ENCODE data around the gene ADORA2A. TPM values are rescaled to one million over a fixed set of nuclear protein-coding genes. Genes with fewer than 3 reads are reported as not detected.
"Not testable (repeated sequence)": the region's sequence is repeated elsewhere in the genome, so short reads cannot be mapped to it uniquely, and the experiment has no call there.

The ADORA2A gene
- polyA plus RNA-seq, 1 experiment: 2.8 TPM

DNA sequence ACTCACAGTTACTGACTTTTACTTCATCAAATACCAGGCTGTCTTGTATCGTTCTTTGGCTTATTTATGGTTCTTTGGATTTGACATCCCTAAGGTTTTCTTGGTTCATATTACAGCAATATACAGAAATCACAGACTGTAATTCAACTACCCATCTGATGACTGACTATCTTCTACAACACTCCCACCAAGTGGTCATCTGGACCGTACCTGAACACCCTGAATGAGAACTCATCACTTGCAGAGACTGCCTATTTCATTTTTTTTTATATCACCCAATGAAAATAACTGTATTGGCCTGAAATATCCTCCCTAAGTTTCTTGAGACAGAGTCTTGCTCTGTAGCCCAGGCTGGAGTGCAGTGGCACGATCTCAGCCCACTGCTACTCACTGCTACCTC lies 58.2 kb downstream of the ADORA2A start:
- DNase-seq (ENCODE audit: low read depth): no peak
- POLR2A ChIA-PET: no interaction called here

DNA sequence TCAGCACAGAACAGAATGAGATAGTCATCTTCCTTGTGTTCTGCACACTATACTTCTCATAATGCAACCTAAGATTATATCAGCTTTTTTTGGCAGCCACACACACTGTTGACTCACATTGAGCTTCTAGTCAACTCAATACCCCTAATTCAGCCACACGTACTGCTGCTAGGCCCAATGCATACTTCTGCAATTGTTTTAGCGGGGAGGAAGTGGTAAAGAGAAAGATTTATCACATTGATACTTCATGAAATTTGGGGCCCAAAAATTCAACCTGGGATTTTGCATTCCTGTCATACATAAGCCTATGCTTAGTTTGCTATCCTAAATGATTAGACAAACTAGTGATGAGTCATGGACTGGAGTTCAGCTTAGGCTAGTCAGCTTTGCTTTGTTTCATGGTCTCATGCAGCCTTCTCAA lies 59.1 kb downstream of the ADORA2A start:
- CTCF ChIA-PET: interaction anchor here (1.2 kb wide), 4 partner anchors 16 to 64 kb away, joined by 3 to 5 read pairs (median 4); no protein-coding TSS in a partner anchor
- POLR2A ChIA-PET: no interaction called here
- no peak overlapping the region for H3K4me3 ChIP-seq (ENCODE audit: low read depth, low read length)
- no peaks in the 10 kb centered on the region for H3K27me3 ChIP-seq (ENCODE audit: control insufficient read depth, insufficient read depth, low read length)
- H3K36me3 ChIP-seq (ENCODE audit: control insufficient read depth, insufficient read depth, low read length): no peaks in the 10 kb centered on the region
- DNase-seq (ENCODE audit: low read depth): peak; percentile 72
- TF ChIP-seq, protein P1, sequence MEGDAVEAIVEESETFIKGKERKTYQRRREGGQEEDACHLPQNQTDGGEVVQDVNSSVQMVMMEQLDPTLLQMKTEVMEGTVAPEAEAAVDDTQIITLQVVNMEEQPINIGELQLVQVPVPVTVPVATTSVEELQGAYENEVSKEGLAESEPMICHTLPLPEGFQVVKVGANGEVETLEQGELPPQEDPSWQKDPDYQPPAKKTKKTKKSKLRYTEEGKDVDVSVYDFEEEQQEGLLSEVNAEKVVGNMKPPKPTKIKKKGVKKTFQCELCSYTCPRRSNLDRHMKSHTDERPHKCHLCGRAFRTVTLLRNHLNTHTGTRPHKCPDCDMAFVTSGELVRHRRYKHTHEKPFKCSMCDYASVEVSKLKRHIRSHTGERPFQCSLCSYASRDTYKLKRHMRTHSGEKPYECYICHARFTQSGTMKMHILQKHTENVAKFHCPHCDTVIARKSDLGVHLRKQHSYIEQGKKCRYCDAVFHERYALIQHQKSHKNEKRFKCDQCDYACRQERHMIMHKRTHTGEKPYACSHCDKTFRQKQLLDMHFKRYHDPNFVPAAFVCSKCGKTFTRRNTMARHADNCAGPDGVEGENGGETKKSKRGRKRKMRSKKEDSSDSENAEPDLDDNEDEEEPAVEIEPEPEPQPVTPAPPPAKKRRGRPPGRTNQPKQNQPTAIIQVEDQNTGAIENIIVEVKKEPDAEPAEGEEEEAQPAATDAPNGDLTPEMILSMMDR (IDR thresholded peaks at IDR 0.05; ENCODE audit: insufficient read depth, low read depth, low read length): no peak

More for the DNA sequence above, 58.2 kb downstream of the ADORA2A start:
- TF ChIP-seq, protein P1 (IDR thresholded peaks at IDR 0.05; ENCODE audit: insufficient read depth, low read depth, low read length): no peak
- Histone ChIP-seq H3K27me3 (ENCODE audit: control insufficient read depth, insufficient read depth, low read length) (no peaks in the 10 kb centered on the region), H3K36me3 (ENCODE audit: control insufficient read depth, insufficient read depth, low read length) (no peaks in the 10 kb centered on the region), H3K4me3 (ENCODE audit: low read depth, low read length) (no peak overlapping the region)
- CTCF ChIA-PET: interaction anchor here (1.1 to 1.2 kb wide), 2 partner anchors 61 to 63 kb away, joined by 3 to 5 read pairs; no protein-coding TSS in a partner anchor

DNA sequence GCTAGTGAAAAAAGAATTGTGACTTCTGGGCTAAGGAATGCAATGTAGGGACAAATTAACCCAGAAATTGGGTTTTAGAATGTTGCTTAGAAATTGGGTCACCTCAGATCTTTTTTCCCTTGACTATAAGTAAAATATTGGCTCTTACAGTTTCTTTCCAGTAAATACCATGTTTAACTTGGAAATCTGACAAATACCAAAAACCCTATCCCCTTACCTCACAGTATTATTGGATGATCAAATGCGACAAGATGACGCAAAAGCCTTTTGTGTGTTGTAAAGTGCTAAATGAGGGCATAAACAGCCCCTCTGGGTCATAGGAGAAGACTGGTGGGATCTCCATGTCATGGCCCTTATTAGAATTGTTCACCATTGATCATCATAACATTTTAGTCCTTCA lies 61.6 kb downstream of the ADORA2A start:
- Histone ChIP-seq H3K27me3 (ENCODE audit: control insufficient read depth, insufficient read depth, low read length) (peaks cover 3% of the 10 kb centered on the region; the same call in 1 of the 2 replicates), H3K36me3 (ENCODE audit: control insufficient read depth, insufficient read depth, low read length) (no peaks in the 10 kb centered on the region), H3K4me3 (ENCODE audit: low read depth, low read length) (no peak overlapping the region)
- TF ChIP-seq, protein P1 (IDR thresholded peaks at IDR 0.05; ENCODE audit: insufficient read depth, low read depth, low read length): no peak
- POLR2A ChIA-PET: no interaction called here
- no peak for DNase-seq (ENCODE audit: low read depth)
- CTCF ChIA-PET: interaction anchor here (0.7 to 1.6 kb wide), 2 partner anchors 14 to 65 kb away, joined by 3 to 6 read pairs; no protein-coding TSS in a partner anchor

DNA sequence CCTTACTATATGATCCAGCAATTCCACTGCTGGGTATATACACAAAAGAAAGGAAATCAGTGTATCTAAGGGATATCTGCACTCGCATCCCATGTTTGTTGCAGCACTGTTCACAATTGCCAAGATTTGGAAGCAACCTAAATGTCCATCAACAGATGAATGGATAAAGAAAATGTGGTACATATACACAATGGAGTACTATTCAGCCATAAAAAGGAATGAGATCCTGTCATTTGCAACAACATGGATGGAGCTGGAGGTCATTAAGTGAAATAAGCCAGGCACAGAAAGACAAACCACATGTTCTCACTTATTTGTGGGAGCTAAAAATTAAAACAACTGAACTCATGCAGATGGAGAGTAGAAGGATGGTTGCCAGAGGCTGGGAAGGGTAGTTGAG lies 62.0 kb downstream of the ADORA2A start:
- H3K36me3 ChIP-seq (ENCODE audit: control insufficient read depth, insufficient read depth, low read length); H3K4me3 ChIP-seq (ENCODE audit: low read depth, low read length); POLR2A ChIA-PET; H3K27me3 ChIP-seq (ENCODE audit: control insufficient read depth, insufficient read depth, low read length); DNase-seq (ENCODE audit: low read depth): not testable (repeated sequence)
- CTCF ChIA-PET: interaction anchor here (1.6 kb wide), 1 partner anchor 13 kb away, joined by 6 read pairs; no protein-coding TSS in a partner anchor

Other genes starting within 250 kb of the ADORA2A start
- gene SUSD2, start 246.1 kb upstream of the ADORA2A start, polyA plus RNA-seq (2011; rRNA removed): 2.6 and 5.2 TPM in 2 replicates
- gene GGT5, start 182.5 kb upstream of the ADORA2A start, polyA plus RNA-seq (2011; rRNA removed): 13.3 and 29.1 TPM in 2 replicates
- 35.1 and 42.4 TPM in 2 replicates for gene SPECC1L, start 156.8 kb upstream of the ADORA2A start, polyA plus RNA-seq (2011; rRNA removed)
- 0.09 and 0.10 TPM in 2 replicates for gene UPB1, start 67.7 kb downstream of the ADORA2A start, polyA plus RNA-seq (2011; rRNA removed)
- gene GUCD1, start 127.5 kb downstream of the ADORA2A start, polyA plus RNA-seq (2011; rRNA removed): 81.1 and 131 TPM in 2 replicates
- gene SNRPD3, start 128.4 kb downstream of the ADORA2A start, polyA plus RNA-seq (2011; rRNA removed): 168 and 231 TPM in 2 replicates
- gene LRRC75B, start 165.5 kb downstream of the ADORA2A start, polyA plus RNA-seq (2011; rRNA removed): 3.2 and 6.5 TPM in 2 replicates
- 2.0 and 2.4 TPM in 2 replicates for gene GGT1, start 175.6 kb downstream of the ADORA2A start, polyA plus RNA-seq (2011; rRNA removed)

All from BJ (cell line).